GM12891 (cell line): ENCODE data around the gene ANO7.

Experiments
- DNase-seq: peaks from one replicate; pipeline ENCODE4 v3.0.0; 2011; ENCODE audit warnings: low spot score; ENCODE audit not compliant: insufficient read length
- FAIRE-seq: peaks from 2 replicates; lab custom pipeline; 2011; peaks lifted over from hg19 to GRCh38; lab: Jason Lieb, UNC
- PAX5 ChIP-seq: IDR thresholded peaks from 2 replicates; pipeline ENCODE4 v1.6.1; 2011; ENCODE audit warnings: low read length, moderate library complexity, mild to moderate bottlenecking; ENCODE audit not compliant: insufficient read depth, severe bottlenecking
- POLR2A ChIP-seq: IDR thresholded peaks from 2 replicates; pipeline ENCODE4 v1.6.1; 2011; ENCODE audit warnings: low read depth, low read length, control low read depth
- POLR2AphosphoS5 ChIP-seq: IDR thresholded peaks from 2 replicates; pipeline ENCODE4 v1.6.1; 2011; ENCODE audit warnings: low read depth, low read length, control low read depth
- POU2F2 ChIP-seq: IDR thresholded peaks from 2 replicates; pipeline ENCODE4 v1.6.1; 2011; ENCODE audit warnings: low read depth, mild to moderate bottlenecking, control low read depth, low read length, moderate library complexity
- SPI1 ChIP-seq: IDR thresholded peaks from 2 replicates; pipeline ENCODE4 v1.6.1; 2011; ENCODE audit warnings: low read depth, low read length, control low read depth
- TAF1 ChIP-seq: IDR thresholded peaks from 2 replicates; pipeline ENCODE4 v1.6.1; 2011; ENCODE audit warnings: low read depth, low read length, control low read depth

ANO7 gene

DNA sequence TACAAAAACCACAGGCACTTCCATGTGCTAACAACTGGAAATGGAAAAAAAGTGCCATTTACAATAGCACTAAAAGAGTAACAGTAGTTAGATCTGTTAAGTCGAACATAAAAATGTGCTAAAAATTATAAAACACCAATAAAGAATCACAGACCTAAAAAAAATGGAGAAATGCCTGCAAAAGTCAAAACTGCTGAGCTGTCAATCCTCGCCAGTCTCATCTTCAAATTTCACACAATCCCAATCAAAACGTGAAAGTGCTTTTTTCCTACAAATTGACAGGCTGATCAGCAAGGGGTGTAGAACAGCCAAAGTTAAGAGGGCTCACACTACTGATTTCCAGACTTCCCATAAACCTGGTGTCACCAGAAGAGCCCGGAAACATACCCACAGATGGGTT is 53.2 kb downstream of the ANO7 start:
- FAIRE-seq (no peak), DNase-seq (no peak)
- TF ChIP-seq PAX5 (no peak), POLR2AphosphoS5 (no peak), POU2F2 (no peak), TAF1 (no peak), POLR2A (no peak), SPI1 (no peak)

DNA sequence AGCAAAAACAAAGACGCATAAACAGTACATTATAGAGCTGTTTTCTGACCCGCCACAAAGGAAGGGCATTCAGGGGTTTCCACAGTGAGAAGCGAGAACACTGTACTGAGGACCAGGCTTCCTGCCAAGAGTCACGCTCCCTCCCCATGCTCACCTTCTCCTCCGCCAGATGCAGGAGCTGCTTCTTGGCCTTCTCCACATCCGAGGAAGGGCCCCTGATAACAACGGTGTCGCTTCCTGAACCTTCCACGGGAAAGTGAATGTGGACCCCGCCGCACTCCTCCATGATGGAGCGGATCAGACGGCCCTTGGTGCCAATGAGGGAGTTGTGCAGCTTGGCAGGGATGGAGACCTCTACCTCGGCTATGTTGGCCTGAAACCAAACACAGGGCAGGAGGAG is 53.8 kb downstream of the ANO7 start:
- TF ChIP-seq POU2F2 (no peak), POLR2A (no peak), PAX5 (no peak), SPI1 (no peak), TAF1 (no peak)
- DNase-seq (no peak), FAIRE-seq (no peak)

DNA sequence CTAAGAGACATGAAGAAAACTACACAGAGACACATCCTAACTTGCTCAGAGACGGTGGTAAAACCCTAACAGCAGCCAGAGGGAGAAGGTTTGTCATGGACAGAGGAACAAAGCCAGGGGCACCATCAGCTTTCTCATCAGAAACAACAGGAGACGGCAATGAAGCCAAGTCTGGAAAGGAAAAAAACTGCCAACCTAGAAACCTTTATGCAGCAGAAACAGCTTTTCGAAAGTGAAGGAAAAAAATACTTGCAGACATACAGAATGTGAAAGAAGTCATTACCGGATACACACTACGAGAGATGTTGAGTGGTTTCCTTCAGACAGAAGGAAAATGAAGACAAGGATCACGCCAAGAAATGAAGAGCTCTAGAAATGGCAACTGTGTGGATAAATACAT is 55.9 kb downstream of the ANO7 start:
- DNase-seq (no peak), FAIRE-seq (no peak)
- no peak for TF ChIP-seq POU2F2
- TF ChIP-seq SPI1 = no peak
- no peak for TF ChIP-seq PAX5
- no peak for TF ChIP-seq POLR2AphosphoS5
- TF ChIP-seq TAF1 = no peak
- no peak for TF ChIP-seq POLR2A

DNA sequence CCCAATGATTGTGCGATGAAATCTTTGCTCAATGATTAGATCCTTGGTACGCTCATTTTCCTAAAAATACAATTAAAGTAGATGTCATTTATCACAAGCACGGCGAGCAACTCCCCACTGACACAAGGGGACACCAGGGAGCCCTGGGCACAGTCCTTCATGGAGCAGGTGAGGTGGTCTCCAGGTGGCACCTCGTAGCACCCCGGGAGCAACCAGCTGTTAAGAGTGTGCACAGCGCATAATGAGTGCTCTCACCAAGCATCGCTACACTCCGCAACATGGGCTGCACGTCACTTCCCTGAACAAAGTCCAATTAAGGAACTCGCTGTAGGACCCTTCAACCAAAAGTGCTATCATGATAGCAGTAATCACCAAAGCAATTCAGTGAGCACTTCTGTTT is 59.8 kb downstream of the ANO7 start:
- DNase-seq = no peak
- FAIRE-seq = no peak
- TF ChIP-seq PAX5 (no peak), SPI1 (no peak), POLR2A (no peak), POLR2AphosphoS5 (no peak), TAF1 (no peak), POU2F2 (no peak)

DNA sequence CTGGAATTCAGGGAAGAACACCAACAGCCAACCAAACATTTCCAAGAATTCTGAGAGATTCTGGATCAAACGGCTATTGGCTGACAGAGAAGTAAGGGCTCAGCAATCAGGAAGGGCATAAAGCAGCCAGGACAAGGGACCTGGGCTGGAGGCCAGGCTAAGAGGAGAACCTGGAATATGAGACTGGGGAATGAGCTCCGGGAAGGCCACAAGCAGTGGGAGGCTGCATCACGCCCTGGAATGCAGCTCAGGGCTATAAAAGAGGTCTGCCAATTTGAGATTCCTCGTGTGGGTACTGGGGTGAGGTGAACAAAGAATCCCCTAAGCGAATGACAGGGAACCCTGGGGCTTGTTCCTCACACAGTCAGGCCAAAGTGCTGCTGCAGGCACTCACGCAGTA is 60.4 kb downstream of the ANO7 start:
- DNase-seq (no peak), FAIRE-seq (no peak)
- no peak for TF ChIP-seq PAX5
- TF ChIP-seq POLR2A = no peak
- no peak for TF ChIP-seq TAF1
- no peak for TF ChIP-seq SPI1
- TF ChIP-seq POU2F2 = no peak
- TF ChIP-seq POLR2AphosphoS5 = no peak

DNA sequence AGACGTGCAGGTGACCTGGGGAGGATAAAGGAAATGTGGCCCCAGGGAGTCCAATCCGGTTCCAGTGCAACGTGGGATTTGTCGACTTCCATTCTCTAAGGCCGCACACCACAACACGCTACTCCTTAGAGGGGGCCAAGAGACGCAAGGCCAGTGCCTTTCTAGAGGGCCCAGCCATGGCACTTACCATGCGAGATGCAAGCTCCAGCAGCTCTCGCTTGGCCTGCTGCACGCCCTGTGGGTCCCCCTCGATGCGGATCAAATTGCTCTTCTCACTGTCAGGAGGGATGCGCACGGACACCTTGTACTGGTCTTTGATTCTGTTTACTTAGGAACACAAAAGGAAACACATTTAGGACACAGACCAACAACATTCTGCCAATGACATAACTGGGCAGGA is 61.2 kb downstream of the ANO7 start:
- TF ChIP-seq POLR2AphosphoS5 = 0 out of 2 replicates have a peak, but pooled peaks have one; percentile 1
- TF ChIP-seq PAX5 = no peak
- DNase-seq = no peak
- no peak for FAIRE-seq

DNA sequence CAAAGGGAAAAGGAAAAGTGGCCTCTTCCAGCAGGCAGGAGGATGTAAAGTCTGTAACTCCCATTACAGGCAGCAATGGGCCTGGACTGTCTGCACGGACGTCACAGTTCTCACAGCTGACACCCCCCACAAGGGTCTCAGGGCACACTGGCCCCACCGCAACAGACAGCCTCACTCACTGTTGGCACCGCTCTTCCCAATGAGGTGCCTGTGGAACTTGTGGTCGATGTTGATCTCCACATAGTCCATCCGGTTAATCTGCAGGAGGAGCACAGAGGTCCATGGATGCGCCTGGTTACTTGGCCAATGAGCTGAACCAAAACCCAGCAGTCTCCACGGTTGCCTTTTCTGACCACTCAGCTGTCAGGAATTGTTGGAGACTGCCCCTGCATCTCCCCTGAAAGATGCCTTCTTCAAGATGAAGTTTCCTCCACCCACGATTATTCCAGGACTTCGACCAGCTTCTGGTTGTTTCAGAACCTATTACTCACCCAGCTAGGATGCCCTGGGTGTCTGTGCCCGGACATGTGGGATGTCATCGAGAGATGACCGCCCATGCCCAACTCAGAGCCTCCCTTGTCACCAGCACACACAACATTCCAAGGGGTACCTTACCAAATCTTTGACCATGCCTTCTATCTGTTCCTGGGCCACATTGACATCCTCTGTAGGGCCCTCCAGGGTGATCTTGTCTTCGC is 64.5 kb downstream of the ANO7 start:
- TF ChIP-seq TAF1 (no peak), SPI1 (no peak), POU2F2 (no peak), POLR2A (no peak), PAX5 (no peak), POLR2AphosphoS5 (no peak; the same call in 1 of the 2 replicates)
- DNase-seq (no peak), FAIRE-seq (no peak)

DNA sequence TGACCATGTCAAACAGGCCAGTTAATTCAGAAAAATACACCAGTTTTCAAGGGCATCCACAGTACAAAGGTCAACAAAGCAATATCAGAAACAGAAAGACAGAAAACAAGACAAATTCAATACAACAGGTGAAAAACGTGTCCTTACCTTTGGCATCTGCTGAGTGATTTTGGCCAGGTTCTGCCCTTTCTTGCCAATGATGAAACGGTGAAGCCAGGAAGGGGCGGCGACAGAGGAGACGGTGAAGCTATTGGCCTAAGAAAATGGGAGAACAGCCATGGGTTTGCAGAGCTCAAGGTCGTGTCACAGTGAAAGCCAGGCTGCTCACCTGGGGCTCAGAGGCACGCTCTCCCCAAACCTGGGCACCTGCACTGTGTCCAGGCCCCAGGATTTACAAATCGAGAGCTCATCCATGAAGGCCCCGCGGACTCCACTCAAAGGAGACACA is 66.5 kb downstream of the ANO7 start:
- TF ChIP-seq POU2F2 = no peak
- TF ChIP-seq SPI1 = no peak
- TF ChIP-seq PAX5 = no peak
- TF ChIP-seq TAF1 = no peak
- no peak for TF ChIP-seq POLR2AphosphoS5
- no peak for TF ChIP-seq POLR2A
- FAIRE-seq = no peak
- DNase-seq = no peak

DNA sequence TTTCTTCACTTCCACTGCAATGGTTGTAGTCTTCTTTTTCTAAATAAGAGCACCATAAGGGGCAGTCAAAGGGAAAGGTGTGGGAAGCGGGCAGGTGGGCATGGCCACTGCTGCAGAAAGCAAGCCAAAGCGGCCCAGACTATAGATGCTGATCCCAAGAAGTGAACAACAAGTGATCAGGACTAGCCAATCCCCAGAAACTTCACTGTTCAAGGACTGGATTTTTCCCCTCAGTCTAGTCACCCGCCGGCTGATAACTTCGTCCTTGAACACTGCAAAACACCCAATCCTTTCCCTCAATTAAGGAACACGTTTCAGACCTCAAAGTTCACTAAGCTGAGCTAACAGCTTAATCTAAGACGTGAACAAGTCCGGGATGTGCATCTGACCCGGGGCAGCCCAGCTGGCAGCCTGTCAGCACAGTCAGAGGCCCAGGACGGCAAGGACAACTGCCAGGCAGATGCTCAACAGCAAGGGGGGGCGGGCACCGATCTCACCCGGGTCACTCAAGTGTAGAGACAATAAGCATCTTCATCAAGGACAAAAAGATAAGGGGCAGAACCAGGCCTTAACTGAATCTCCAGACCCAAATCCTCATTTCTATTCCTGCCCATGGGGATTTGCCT is 67.2 kb downstream of the ANO7 start:
- no peak for TF ChIP-seq SPI1
- DNase-seq (no peak), FAIRE-seq (no peak)

DNA sequence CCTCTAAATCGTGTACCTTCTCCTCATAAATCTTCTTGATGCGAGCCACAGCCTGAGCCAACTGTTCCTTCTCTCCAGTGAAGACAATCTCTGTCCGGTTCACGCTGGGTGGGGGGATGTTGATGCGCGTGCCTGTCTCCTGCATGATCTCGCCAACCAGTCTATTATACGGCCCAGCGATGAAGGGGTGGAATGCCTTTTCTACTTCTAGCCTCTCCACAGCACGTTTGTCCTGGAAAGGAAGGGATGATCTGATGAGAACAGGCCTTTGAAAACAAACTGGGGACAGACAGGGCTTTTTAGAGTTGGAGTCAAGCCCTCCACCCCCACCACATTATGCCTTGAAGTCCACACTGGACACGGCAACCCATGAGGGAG is 67.7 kb downstream of the ANO7 start:
- DNase-seq = no peak
- FAIRE-seq = no peak
- TF ChIP-seq TAF1 (no peak), PAX5 (no peak), SPI1 (no peak), POU2F2 (no peak), POLR2A (no peak)
